Peyer's patch (tissue), 4 donors: ENCODE results near the gene CYP26C1.

ENCODE experiments used
- POLR2A ChIP-seq, 2 donors: fragments of 450-650 bp; IDR thresholded peaks; one replicate each; pipeline ENCODE4 v1.5.1; 2017; ENCODE audit warnings: antibody characterized with exemption in 2 of 2, mild to moderate bottlenecking in 2 of 2, moderate library complexity in 2 of 2
- TF ChIP-seq, protein P1 (sequence below), 6 experiments: fragments of 450-650 bp in 4 of 6; fragments of 200-600 bp in 2 of 6; sonication (generic) in 1 of 6; IDR thresholded peaks; one replicate each; pipeline ENCODE4 v1.5.1; 2017 to 2019; ENCODE audit warnings: antibody characterized with exemption in 6 of 6, mild to moderate bottlenecking in 3 of 6, moderate library complexity in 1 of 6

GRCh38 chr10:93032809-93033137 is 27.8 kb upstream of the CYP26C1 start:
- TF ChIP-seq, protein P1, sequence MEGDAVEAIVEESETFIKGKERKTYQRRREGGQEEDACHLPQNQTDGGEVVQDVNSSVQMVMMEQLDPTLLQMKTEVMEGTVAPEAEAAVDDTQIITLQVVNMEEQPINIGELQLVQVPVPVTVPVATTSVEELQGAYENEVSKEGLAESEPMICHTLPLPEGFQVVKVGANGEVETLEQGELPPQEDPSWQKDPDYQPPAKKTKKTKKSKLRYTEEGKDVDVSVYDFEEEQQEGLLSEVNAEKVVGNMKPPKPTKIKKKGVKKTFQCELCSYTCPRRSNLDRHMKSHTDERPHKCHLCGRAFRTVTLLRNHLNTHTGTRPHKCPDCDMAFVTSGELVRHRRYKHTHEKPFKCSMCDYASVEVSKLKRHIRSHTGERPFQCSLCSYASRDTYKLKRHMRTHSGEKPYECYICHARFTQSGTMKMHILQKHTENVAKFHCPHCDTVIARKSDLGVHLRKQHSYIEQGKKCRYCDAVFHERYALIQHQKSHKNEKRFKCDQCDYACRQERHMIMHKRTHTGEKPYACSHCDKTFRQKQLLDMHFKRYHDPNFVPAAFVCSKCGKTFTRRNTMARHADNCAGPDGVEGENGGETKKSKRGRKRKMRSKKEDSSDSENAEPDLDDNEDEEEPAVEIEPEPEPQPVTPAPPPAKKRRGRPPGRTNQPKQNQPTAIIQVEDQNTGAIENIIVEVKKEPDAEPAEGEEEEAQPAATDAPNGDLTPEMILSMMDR (IDR thresholded peaks at IDR 0.05), result no peak
- TF ChIP-seq POLR2A (IDR thresholded peaks at IDR 0.05), result no peak
